Activated CD4-positive, alpha-beta memory T cell treated with anti-CD3 and anti-CD28 coated beads, Interleukin-2, amount 10 ng/mL, durations not matched to agents 7 days and 5 days (primary cell): ENCODE data around the gene STAG3. TPM values are rescaled to one million over a fixed set of nuclear protein-coding genes. Genes with fewer than 3 reads are reported as not detected.
"Not testable (repeated sequence)": the region's sequence is repeated elsewhere in the genome, so short reads cannot be mapped to it uniquely, and the experiment has no call there.

Source experiments
- CTCF ChIA-PET: fragments of 350-600 bp; sonication (Branson Sonifier 250); formaldehyde crosslinking; loops from one replicate; lab custom pipeline; 2021; ENCODE audit warnings: antibody characterized with exemption, inconsistent platforms; lab: Charles Lee
- POLR2A ChIA-PET: fragments of 350-600 bp; sonication (Branson Sonifier 250); formaldehyde crosslinking; loops from one replicate; lab custom pipeline; 2021; ENCODE audit warnings: antibody characterized with exemption; lab: Charles Lee
- DNase-seq: peaks from one replicate; pipeline ENCODE4 v3.0.0-alpha.2; 2020
- H3K27ac Mint-ChIP-seq: one replicate; pipeline ENCODE4 v1.8.0; 2021; ENCODE audit warnings: mild to moderate bottlenecking, mixed read lengths
- H3K27me3 Mint-ChIP-seq: one replicate; pipeline ENCODE4 v1.8.0; 2021; ENCODE audit warnings: mixed read lengths
- H3K36me3 Mint-ChIP-seq: one replicate; pipeline ENCODE4 v1.8.0; 2021; ENCODE audit warnings: low read depth, mixed read lengths
- H3K4me1 Mint-ChIP-seq: one replicate; pipeline ENCODE4 v1.8.0; 2021; ENCODE audit warnings: mixed read lengths
- H3K4me3 Mint-ChIP-seq: one replicate; pipeline ENCODE4 v1.8.0; 2021; ENCODE audit warnings: mild to moderate bottlenecking, mixed read lengths
- H3K9me3 Mint-ChIP-seq: one replicate; pipeline ENCODE4 v1.8.0; 2021; ENCODE audit warnings: mixed read lengths
- total RNA-seq, 2 experiments: library from RNA; stranded (reverse); gene quantifications; one replicate each; pipeline ENCODE4 v1.2.3, GENCODE V29; 2021

The STAG3 gene
- total RNA-seq, 2 experiments from 2014 or later, result 12.9 to 13.1 TPM

- H3K27ac Mint-ChIP-seq, result no peak overlapping the region
- H3K27me3 Mint-ChIP-seq, result peaks cover 43% of the 10 kb centered on the region
- CTCF ChIA-PET, result interaction anchor here (0.7 to 1.9 kb wide), 3 partner anchors 10 to 41 kb away, joined by 3 to 5 read pairs (median 3); no protein-coding TSS in a partner anchor
- peaks cover 63% of the 10 kb centered on the region for H3K4me1 Mint-ChIP-seq
- H3K9me3 Mint-ChIP-seq, result no peaks in the 10 kb centered on the region
- POLR2A ChIA-PET, result interaction anchor here (4.0 to 4.4 kb wide), 2 partner anchors 9 to 12 kb away, joined by 27 to 30 read pairs; partner anchors contain the start of genes GPC2, STAG3 and TRAPPC14
- H3K36me3 Mint-ChIP-seq, result no peaks in the 10 kb centered on the region
- H3K4me3 Mint-ChIP-seq, result no peak overlapping the region
- no peak for DNase-seq
Measured at GRCh38 chr7:100169147-100169850, 8.4 kb upstream of the STAG3 start.

GRCh38 chr7:100170101-100170897 lies 7.4 kb upstream of the STAG3 start:
- H3K36me3 Mint-ChIP-seq, result no peaks in the 10 kb centered on the region
- POLR2A ChIA-PET, result interaction anchor here (2.5 kb wide), 1 partner anchor 12 kb away, joined by 20 read pairs; the partner anchor contains the start of gene TRAPPC14
- peaks cover 60% of the 10 kb centered on the region for H3K4me1 Mint-ChIP-seq
- H3K9me3 Mint-ChIP-seq, result no peaks in the 10 kb centered on the region
- CTCF ChIA-PET, result interaction anchor here (1.1 to 1.3 kb wide), 2 partner anchors 38 to 39 kb away, joined by 3 to 4 read pairs; no protein-coding TSS in a partner anchor
- H3K27me3 Mint-ChIP-seq, result peaks cover 48% of the 10 kb centered on the region
- H3K27ac Mint-ChIP-seq, result no peak overlapping the region
- H3K4me3 Mint-ChIP-seq, result peak overlapping the region; percentile 47
- no peak for DNase-seq

- Mint-ChIP-seq H3K4me1 (peaks cover 53% of the 10 kb centered on the region), H3K4me3 (peak overlapping the region; percentile 47), H3K27ac (no peak overlapping the region), H3K9me3 (no peaks in the 10 kb centered on the region), H3K27me3 (peaks cover 51% of the 10 kb centered on the region), H3K36me3 (no peaks in the 10 kb centered on the region)
- no peak for DNase-seq
- ChIA-PET POLR2A (interaction anchor here (2.5 kb wide), 1 partner anchor 13 kb away, joined by 20 read pairs; the partner anchor contains the start of gene TRAPPC14), CTCF (interaction anchor here (1.1 to 1.3 kb wide), 3 partner anchors 19 to 38 kb away, joined by 3 to 4 read pairs (median 4); no protein-coding TSS in a partner anchor)
Measured at GRCh38 chr7:100171087-100171681, 6.5 kb upstream of the STAG3 start.

- DNase-seq, result no peak
- H3K4me1 Mint-ChIP-seq, result peaks cover 52% of the 10 kb centered on the region
- POLR2A ChIA-PET, result interaction anchor here (2.5 kb wide), 1 partner anchor 14 kb away, joined by 20 read pairs; the partner anchor contains the start of gene TRAPPC14
- H3K27me3 Mint-ChIP-seq, result peaks cover 52% of the 10 kb centered on the region
- H3K9me3 Mint-ChIP-seq, result no peaks in the 10 kb centered on the region
- CTCF ChIA-PET, result interaction anchor here (1.1 to 1.5 kb wide), 4 partner anchors 14 to 39 kb away, joined by 3 to 4 read pairs (median 4); no protein-coding TSS in a partner anchor
- H3K27ac Mint-ChIP-seq, result no peak overlapping the region
- H3K36me3 Mint-ChIP-seq, result no peaks in the 10 kb centered on the region
- peak overlapping the region; percentile 62 for H3K4me3 Mint-ChIP-seq
Measured at GRCh38 chr7:100171840-100172239, 5.9 kb upstream of the STAG3 start.

GRCh38 chr7:100173806-100174495 lies 3.8 kb upstream of the STAG3 start:
- CTCF ChIA-PET, result no interaction called here
- H3K27ac Mint-ChIP-seq, result no peak overlapping the region
- no peaks in the 10 kb centered on the region for H3K9me3 Mint-ChIP-seq
- H3K4me3 Mint-ChIP-seq, result no peak overlapping the region
- no peak for DNase-seq
- POLR2A ChIA-PET, result no interaction called here
- peaks cover 35% of the 10 kb centered on the region for H3K27me3 Mint-ChIP-seq
- H3K4me1 Mint-ChIP-seq, result peaks cover 41% of the 10 kb centered on the region
- H3K36me3 Mint-ChIP-seq, result no peaks in the 10 kb centered on the region

- DNase-seq, result no peak
- Mint-ChIP-seq H3K27ac (no peak overlapping the region), H3K36me3 (no peaks in the 10 kb centered on the region), H3K4me1 (peaks cover 38% of the 10 kb centered on the region), H3K9me3 (no peaks in the 10 kb centered on the region), H3K27me3 (peaks cover 32% of the 10 kb centered on the region), H3K4me3 (no peak overlapping the region)
- POLR2A ChIA-PET, result interaction anchor here (1.4 kb wide), 1 partner anchor 8 kb away, joined by 5 read pairs; no protein-coding TSS in a partner anchor
- CTCF ChIA-PET, result no interaction called here
Measured at GRCh38 chr7:100174582-100174981, 3.1 kb upstream of the STAG3 start.

- H3K27me3 Mint-ChIP-seq, result peaks cover 32% of the 10 kb centered on the region
- H3K4me3 Mint-ChIP-seq, result no peak overlapping the region
- H3K27ac Mint-ChIP-seq, result no peak overlapping the region
- ChIA-PET POLR2A (interaction anchor here (1.0 to 1.4 kb wide), 3 partner anchors 9 to 74 kb away, joined by 3 to 5 read pairs (median 3); partner anchors contain the start of genes AP4M1, LAMTOR4 and MCM7), CTCF (no interaction called here)
- peaks cover 32% of the 10 kb centered on the region for H3K4me1 Mint-ChIP-seq
- DNase-seq, result no peak
- peaks cover 2% of the 10 kb centered on the region for H3K36me3 Mint-ChIP-seq
- H3K9me3 Mint-ChIP-seq, result peaks cover 2% of the 10 kb centered on the region
Measured at GRCh38 chr7:100175296-100175935, 2.3 kb upstream of the STAG3 start.

GRCh38 chr7:100176096-100177044 lies 1.3 kb upstream of the STAG3 start:
- peaks cover 4% of the 10 kb centered on the region for H3K9me3 Mint-ChIP-seq
- peak overlapping the region; percentile 9 for H3K27ac Mint-ChIP-seq
- H3K4me3 Mint-ChIP-seq, result peak overlapping the region; percentile 67
- ChIA-PET POLR2A (interaction anchor here (1.0 to 4.6 kb wide), 7 partner anchors 9 to 253 kb away, joined by 3 to 30 read pairs (median 5); partner anchors contain the start of genes AP4M1, GAL3ST4, LAMTOR4 and MCM7), CTCF (interaction anchor here (0.9 to 2.5 kb wide), 9 partner anchors 9 to 170 kb away, joined by 3 to 14 read pairs (median 3); partner anchors contain the start of genes PVRIG and TRAPPC14)
- peaks cover 27% of the 10 kb centered on the region for H3K27me3 Mint-ChIP-seq
- peaks cover 35% of the 10 kb centered on the region for H3K4me1 Mint-ChIP-seq
- H3K36me3 Mint-ChIP-seq, result peaks cover 9% of the 10 kb centered on the region
- DNase-seq, result no peak

- ChIA-PET POLR2A (interaction anchor here (0.8 to 4.6 kb wide), 5 partner anchors 13 to 249 kb away, joined by 3 to 30 read pairs (median 4); partner anchors contain the start of genes AP4M1, GAL3ST4, LAMTOR4 and MCM7), CTCF (interaction anchor here (1.2 to 3.0 kb wide), 4 partner anchors 9 to 235 kb away, joined by 3 to 14 read pairs (median 6); partner anchors contain the start of gene GAL3ST4)
- H3K9me3 Mint-ChIP-seq, DNase-seq: not testable (repeated sequence)
- Mint-ChIP-seq H3K4me1 (peaks cover 48% of the 10 kb centered on the region), H3K36me3 (peaks cover 14% of the 10 kb centered on the region), H3K27me3 (peaks cover 12% of the 10 kb centered on the region), H3K27ac (peak overlapping the region; percentile 84), H3K4me3 (peak overlapping the region; percentile 24)
Measured at GRCh38 chr7:100180084-100180483, 2.4 kb downstream of the STAG3 start.

- Mint-ChIP-seq H3K36me3 (peaks cover 14% of the 10 kb centered on the region), H3K4me1 (peaks cover 40% of the 10 kb centered on the region)
- H3K27ac Mint-ChIP-seq, H3K9me3 Mint-ChIP-seq, DNase-seq, H3K27me3 Mint-ChIP-seq, H3K4me3 Mint-ChIP-seq, POLR2A ChIA-PET: not testable (repeated sequence)
- CTCF ChIA-PET, result interaction anchor here (1.1 to 1.2 kb wide), 2 partner anchors 17 to 50 kb away, joined by 3 read pairs; no protein-coding TSS in a partner anchor
Measured at GRCh38 chr7:100182616-100183015, 4.9 kb downstream of the STAG3 start.
